Tibial nerve (tissue), 4 donors: ENCODE results near the gene CFAP52.

Experiments used
- EP300 ChIP-seq, 2 donors: sonication (generic); formaldehyde crosslinking; IDR thresholded peaks; one replicate each; pipeline ENCODE4 v1.6.1; 2017; ENCODE audit warnings: antibody characterized with exemption in 2 of 2, mild to moderate bottlenecking in 1 of 2
- POLR2A ChIP-seq, 2 donors: fragments of 450-650 bp; IDR thresholded peaks; one replicate each; pipeline ENCODE4 v1.6.1; 2017; ENCODE audit warnings: antibody characterized with exemption in 2 of 2, mild to moderate bottlenecking in 2 of 2, moderate library complexity in 2 of 2
- TF ChIP-seq, protein P1 (sequence below), 5 experiments: fragments of 200-600 bp in 3 of 5; fragments of 450-650 bp in 2 of 5; sonication (generic) in 3 of 5; IDR thresholded peaks; one replicate each; pipeline ENCODE4 v1.5.1; 2016 to 2019; ENCODE audit warnings: antibody characterized with exemption in 5 of 5, mild to moderate bottlenecking in 3 of 5, moderate library complexity in 2 of 5

DNA sequence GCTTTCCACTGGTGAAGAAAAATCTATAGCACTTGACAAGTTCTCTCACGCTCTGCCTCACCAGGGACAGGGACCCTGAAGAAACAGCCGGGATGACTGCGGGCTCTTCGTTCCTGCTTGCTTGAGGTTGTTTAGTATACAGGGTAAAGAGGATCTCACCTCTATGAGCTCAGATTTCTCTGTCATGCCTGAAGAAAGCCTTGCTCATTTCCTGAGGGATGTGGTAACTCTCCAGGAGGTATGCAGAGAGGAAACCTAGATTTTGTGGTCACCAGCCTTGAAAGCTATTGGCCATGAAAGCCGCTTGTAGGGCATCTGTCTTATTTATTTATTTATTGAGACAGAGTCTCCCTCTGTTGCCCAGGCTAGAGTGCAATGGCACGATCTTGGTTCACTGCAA, 92.1 kb downstream of the CFAP52 start:
- TF ChIP-seq, protein P1, sequence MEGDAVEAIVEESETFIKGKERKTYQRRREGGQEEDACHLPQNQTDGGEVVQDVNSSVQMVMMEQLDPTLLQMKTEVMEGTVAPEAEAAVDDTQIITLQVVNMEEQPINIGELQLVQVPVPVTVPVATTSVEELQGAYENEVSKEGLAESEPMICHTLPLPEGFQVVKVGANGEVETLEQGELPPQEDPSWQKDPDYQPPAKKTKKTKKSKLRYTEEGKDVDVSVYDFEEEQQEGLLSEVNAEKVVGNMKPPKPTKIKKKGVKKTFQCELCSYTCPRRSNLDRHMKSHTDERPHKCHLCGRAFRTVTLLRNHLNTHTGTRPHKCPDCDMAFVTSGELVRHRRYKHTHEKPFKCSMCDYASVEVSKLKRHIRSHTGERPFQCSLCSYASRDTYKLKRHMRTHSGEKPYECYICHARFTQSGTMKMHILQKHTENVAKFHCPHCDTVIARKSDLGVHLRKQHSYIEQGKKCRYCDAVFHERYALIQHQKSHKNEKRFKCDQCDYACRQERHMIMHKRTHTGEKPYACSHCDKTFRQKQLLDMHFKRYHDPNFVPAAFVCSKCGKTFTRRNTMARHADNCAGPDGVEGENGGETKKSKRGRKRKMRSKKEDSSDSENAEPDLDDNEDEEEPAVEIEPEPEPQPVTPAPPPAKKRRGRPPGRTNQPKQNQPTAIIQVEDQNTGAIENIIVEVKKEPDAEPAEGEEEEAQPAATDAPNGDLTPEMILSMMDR (IDR thresholded peaks at IDR 0.05), result no peak
- TF ChIP-seq POLR2A (IDR thresholded peaks at IDR 0.05) (no peak), EP300 (IDR thresholded peaks at IDR 0.05) (no peak)
